Measurements from ENCODE around the gene CIB4.

CIB4 gene

GRCh38 chr2:26607698-26608097 lies 33.5 kb downstream of the CIB4 start:
- DNase-seq (ENCODE audit: low spot score): peak; percentile 42

GRCh38 chr2:26606847-26607190 lies 34.3 kb downstream of the CIB4 start:
- DNase-seq (ENCODE audit: low spot score): peak; percentile 31

GRCh38 chr2:26605999-26606846 lies 34.9 kb downstream of the CIB4 start:
- DNase-seq (ENCODE audit: low spot score): peak; percentile 59

DNA sequence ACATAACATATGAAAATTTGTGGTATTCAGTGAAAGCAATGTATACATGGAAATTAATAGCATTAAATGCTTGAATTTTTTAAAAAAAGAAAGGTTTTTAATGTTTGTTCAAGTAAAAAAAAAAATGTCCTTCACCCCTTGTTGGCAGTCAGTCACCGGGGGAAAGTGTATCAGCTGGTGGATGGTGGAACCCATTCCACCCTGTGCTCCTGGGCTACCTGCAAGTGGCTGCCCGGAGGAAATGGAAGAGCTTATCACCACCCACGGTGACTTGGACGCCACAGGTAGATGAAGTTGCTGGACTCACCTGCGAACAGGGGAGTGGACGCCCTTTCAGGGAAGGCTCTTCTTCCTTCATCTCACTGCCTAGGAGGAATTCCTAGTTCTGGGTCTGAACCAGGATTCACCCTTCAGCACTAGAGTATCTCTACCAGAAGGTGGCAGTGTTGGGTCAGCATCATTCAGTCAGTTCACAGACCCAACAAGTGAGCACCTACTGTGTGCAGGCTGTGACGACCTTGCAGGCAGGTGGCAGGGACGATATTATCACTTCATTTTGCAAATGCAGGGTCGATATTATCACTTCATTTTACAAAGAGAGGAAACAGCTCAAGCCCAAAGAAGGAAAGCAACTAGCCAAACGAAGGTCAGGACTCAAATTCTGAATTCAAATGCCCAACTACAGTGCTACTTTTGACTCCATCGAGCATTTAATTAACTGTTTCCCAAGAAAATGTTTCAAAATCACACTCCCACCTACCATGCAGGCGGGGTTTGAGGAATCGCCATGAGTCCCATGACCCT lies 35.8 kb downstream of the CIB4 start:
- peak; percentile 67 for DNase-seq (ENCODE audit: low spot score)

DNA sequence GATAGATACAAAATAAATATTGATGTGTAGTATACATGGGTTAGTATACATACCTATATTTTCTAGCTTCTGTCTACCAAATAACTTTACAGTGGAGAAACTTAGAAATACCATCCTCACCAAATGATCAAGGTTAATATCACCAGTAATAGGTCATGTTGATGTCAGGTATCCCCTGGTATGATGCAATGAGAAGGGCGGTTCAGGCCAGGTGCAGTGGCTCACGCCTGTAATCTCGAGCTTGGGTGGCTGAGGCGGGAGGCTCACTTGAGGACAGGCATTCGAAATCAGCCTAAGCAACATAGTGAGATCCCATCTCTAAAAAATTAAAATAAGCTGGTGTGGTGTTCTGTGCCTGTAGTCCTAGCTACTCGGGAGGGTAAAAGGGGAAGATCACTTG lies 38.6 kb downstream of the CIB4 start:
- DNase-seq (ENCODE audit: low spot score): peak; percentile 36

- DNase-seq (ENCODE audit: low spot score): no peak
These were observed 41.8 kb downstream of the CIB4 start for GRCh38 chr2:26599387-26599786.

DNA sequence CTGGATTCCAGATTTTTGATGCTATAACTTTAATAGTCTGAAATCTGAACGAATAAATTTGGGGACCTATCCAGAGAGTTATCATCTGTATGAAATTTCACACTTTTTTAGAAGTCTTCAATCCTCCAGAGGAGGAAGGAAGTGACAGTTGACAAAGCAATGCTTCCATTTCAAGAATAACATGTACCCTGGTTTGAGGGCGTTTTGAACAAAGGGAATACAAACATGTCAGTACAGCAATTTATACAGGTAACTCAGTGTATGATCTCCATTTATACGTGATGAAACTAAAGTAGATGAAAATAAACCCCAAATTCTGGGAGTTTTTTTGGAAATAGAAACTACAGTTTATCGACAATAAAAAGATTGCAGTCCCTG lies 42.2 kb downstream of the CIB4 start:
- DNase-seq (ENCODE audit: low spot score): no peak

DNA sequence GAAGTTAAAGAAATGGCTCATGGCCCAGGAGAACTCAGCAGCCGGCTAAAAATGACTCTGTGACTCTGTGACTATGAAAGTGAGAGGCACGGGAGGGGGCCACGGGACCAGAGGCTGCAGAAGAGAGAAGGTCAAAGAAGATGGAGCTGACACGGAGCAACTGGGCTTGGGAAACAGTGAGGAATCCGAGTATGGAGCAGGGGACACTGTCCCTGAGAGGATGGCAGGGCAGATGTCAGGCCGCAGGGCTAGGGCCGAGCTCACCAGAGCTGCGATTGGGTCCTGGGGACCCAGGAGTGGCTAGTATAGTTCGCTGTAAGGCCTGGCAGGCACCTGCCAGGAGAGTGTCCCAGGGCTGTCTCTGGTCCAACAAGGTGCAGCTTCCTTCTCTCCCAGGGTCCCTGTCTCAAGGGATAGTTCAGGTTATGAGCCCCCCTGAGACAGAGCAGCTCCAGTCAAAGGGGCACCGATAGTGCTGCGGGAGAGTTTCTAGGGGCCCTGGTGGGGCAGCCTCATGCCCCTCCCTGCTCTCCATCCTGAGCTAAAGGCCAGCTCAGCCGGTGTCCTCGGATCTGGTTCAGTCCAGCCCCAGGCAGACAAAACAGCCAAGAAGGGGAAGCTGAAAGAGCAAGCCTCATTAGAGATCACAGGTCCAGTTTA lies 42.7 kb downstream of the CIB4 start:
- peak; percentile 45 for DNase-seq (ENCODE audit: low spot score)

GRCh38 chr2:26597197-26597596 lies 44.0 kb downstream of the CIB4 start:
- DNase-seq (ENCODE audit: low spot score): no peak

DNA sequence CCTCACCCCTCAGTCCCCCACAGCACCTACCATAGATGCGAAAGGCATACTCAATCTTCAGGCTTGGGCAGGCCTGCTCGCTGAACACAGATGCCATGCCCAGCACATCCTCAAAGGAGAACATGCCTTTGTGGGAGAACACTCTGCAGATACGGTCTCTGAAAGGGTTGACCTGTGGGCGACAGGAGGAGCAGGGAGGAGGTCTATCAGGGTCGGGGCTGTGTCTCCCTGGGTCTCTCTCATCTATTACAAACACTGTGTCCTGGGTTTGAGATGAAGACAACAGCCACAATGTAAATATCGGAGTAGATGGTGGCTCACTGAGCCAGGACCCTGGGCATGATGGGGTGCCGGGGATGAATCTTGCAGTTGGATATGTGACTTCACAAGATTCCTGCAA lies 46.0 kb downstream of the CIB4 start:
- DNase-seq (ENCODE audit: low spot score): peak; percentile 33

DNA sequence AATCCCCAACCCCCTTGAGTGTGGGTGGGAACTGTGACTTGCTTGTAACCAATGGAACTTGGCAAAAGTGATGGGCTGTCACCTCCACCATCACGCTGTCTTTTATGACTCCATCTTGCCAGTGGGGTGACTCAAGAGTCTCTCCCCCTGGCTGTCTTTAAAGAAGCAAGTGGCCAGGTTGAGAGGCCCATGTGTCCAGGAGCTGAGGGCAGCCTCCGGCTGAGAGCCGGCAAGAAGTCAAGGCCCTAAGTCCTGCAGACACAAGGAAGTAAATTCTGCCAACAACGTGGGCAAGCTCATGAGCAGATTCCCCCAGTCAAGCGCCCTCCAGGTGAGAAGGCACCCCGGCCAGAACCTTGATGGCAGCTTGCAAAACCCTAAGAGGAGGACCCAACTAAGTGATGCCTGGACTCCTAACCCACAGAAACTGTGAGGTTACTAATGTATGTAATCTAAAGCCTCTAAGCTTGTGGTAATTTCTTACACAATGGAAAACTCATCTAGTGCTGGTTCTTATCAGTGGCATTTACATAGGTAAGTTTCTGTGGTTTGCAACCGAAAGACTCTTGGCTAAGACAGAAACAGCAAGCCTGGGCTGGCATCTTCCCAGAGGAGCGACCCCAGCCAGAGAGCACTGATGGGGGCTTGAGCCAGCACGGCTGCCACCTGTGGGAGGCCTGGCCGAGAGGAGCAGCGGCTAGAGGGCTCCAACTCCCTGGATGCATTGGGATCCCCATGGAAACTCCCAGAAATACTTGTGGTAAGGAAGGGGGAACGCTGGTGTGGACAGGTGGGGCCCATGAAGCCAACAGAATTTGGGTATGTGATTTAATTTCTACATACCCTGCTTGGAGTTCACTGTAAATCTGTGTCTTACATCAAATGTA lies 49.3 kb downstream of the CIB4 start:
- peak; percentile 37 for DNase-seq (ENCODE audit: low spot score)

DNA sequence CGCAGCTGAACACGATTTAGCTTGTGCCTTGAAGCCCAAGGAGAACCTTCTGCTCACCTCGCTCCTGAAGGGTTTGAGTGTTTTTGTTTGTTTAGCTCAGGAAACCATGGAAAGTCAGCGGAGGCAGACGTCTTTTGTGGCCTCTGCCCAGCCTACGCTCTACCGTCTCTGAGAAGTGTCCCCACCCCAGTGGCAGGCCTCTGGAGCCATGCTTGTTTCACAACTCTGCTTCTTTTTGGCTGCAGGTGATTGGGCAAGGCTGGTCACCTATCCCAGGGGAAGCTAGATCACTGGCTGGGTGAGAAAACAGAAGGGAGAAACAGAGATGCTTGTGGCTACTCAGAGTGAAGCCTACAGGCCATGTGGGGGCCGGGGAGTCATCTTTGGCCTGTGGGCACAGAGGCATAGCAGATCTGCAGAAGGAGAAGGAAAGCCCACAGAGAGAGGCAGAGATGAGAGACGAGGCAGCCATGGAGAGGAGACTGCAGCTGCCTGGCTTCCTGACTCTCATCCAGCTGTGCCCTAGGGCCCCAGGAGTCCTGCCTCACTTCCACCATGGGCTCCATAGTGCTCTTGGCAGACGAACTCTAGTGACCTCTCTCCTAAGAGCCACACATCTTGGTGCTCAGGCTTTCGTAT lies 50.1 kb downstream of the CIB4 start:
- DNase-seq (ENCODE audit: low spot score): peak; percentile 52

GRCh38 chr2:26590508-26590907 lies 50.7 kb downstream of the CIB4 start:
- DNase-seq (ENCODE audit: low spot score): no peak

- DNase-seq (ENCODE audit: low spot score): peak; percentile 23
These were observed 52.6 kb downstream of the CIB4 start for GRCh38 chr2:26588576-26588975.

DNA sequence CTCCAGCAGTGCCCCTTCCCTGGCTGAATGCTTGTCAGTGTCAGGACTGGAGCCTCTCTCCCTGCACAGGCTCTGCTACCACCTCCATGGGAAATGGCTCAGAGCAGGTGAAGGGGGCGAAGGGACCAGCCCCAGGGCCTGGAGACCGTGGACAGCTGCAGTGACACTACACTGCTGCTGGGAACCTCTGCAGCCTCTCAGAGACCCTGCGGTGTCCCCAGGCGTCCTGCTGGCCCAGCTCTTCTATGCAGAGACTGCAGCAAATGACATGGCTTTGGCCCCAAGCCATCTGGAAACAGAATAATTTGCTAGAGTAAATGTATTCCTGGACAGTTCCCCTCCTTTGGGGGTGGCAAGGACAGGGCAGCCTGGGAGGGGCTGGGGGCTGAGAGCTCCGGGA lies 53.2 kb downstream of the CIB4 start:
- DNase-seq (ENCODE audit: low spot score): peak; percentile 38

DNA sequence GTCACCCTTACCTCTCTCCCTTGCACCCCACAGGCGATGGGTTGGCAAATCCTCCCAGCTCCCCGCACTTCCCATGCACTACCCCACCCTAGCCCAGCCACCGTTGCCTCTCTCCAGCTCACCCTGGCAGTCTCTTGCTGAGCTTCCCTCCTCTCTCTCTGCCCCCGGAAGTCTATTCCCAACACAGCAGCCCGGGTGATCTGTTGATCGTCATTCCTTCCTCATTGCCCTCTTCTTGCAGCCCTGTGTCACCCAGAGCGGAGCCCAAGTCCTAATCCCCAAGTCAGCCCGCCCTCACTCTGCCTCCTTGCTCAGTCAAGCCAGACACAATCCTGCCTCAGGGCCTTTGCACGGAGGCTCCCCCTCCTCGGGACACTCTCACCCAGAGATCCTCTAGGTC lies 55.2 kb downstream of the CIB4 start:
- peak; percentile 51 for DNase-seq (ENCODE audit: low spot score)

DNA sequence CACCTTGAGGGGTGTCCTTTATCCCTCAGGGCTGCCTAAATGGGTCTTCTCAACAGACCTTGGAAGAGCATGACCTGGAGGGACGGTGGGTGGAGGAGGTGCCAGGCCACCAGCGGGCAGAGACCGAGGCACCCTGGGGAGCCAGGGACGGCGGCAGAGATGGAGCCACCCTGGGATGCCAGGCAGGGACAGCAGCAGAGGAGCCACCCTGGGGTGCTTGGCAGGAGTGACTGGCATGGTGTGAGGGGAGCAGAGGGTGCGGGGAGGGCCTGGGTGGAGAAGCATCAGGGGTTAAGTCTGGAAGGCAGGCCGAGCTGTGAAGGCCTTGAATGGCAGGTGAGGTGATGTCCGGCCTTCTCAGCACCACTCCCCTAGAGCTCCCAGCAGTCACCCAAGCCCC lies 56.1 kb downstream of the CIB4 start:
- DNase-seq (ENCODE audit: low spot score): peak; percentile 40

- peak; percentile 11 for DNase-seq (ENCODE audit: low spot score)
These were observed 56.5 kb downstream of the CIB4 start for GRCh38 chr2:26584656-26585055.

DNA sequence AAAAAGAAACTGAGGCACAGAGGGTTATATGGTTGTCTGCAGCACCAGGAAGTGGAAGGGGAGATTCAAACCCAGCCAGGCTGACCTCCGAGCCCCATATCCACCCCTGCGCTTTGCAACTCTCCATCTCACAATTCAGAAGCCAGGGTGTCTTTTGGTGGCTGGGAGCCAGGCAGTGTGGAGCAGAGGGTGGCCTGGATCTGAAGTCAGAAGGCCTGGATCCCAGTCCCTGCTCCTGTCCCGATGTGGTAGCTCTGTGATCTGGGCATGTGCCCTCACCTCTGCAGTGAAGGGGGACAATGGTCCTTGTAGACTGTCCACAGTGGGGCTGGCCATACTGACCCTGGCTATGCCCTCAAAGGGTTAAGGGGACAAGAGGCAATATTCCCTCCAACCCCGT lies 57.0 kb downstream of the CIB4 start:
- peak; percentile 51 for DNase-seq (ENCODE audit: low spot score)

- DNase-seq (ENCODE audit: low spot score): peak; percentile 44
These were observed 57.7 kb downstream of the CIB4 start for GRCh38 chr2:26583381-26583911.

DNA sequence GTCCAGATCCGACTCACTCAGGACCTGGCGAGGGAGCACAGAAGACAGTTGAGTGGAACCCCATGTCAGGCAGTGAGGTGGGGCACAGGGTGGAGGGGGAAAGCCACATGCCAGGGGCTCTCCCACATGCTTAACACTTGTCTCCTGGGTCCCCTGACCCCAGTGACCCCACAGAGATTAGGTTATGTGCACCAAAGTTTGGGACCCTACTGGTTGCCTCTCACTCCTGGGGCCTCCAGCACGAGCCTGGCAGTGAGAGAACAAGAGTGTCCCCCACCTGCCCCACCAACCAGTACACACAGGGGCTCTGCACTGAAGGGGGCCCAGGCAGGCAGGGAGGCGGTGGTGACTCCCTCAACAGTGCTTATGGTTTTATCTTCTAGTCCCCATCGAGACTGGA lies 58.3 kb downstream of the CIB4 start:
- DNase-seq (ENCODE audit: low spot score): peak; percentile 45
